ENCODE data around the gene VSIR. TPM values are rescaled to one million over a fixed set of nuclear protein-coding genes. Genes with fewer than 3 reads are reported as not detected.

Gene VSIR
- total RNA-seq, 1 donor from 2014 or later, result not detected

- Mint-ChIP-seq H3K4me3 (no peak overlapping the region), H3K4me1 (peaks cover 23% of the 10 kb centered on the region), H3K27me3 (ENCODE audit: low read depth) (no peaks in the 10 kb centered on the region), H3K27ac (ENCODE audit: unreplicated experiment) (no peak overlapping the region), H3K9me3 (no peaks in the 10 kb centered on the region), H3K36me3 (ENCODE audit: low read depth) (no peaks in the 10 kb centered on the region)
- TF ChIP-seq CTCF (conservative IDR thresholded peaks at IDR 0.05), result no peak
- no peak for DNase-seq (ENCODE audit: low read depth, low spot score)
Observed at GRCh38 chr10:71747039-71747531, 26.2 kb downstream of the VSIR start.

DNA sequence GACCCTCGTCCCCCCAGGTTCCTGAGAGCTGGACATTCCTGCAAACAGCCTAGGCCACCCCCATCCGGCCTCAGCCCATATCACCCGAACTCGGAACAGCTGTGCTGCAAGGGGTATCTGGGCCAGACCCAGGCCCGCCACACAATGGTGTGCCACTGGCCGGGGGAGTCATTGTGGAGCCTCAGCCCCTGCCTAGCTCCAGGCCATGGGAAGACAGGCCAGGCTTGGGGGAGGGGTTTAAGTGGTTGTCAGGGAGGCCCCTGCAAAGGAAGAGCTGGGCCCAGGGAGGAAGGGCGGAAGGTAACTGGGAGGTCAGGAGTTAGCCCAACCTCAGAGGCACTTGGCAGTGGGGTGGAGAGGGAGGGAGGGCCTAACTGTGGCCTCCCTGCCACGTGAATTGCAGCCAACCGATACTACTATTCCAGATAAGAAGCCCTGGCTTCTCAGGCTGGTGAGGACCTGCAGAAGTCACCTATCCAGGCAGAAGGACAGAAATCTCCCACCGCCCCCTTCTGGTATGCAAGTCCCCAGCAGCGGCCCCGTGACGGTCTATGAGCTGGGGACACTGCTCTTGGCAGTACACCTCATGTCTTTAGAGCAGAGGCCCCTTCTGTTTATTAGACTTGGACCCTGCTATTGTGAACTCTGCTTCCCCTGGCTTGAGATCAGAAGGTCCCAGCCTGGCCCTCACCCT is 26.8 kb downstream of the VSIR start:
- DNase-seq (ENCODE audit: low read depth, low spot score), result no peak
- H3K4me3 Mint-ChIP-seq, result no peak overlapping the region
- no peak for TF ChIP-seq CTCF (conservative IDR thresholded peaks at IDR 0.05)

GRCh38 chr10:71745664-71746250 is 27.6 kb downstream of the VSIR start:
- Mint-ChIP-seq H3K4me1 (peaks cover 23% of the 10 kb centered on the region), H3K27me3 (ENCODE audit: low read depth) (no peaks in the 10 kb centered on the region), H3K36me3 (ENCODE audit: low read depth) (no peaks in the 10 kb centered on the region), H3K4me3 (no peak overlapping the region), H3K9me3 (no peaks in the 10 kb centered on the region), H3K27ac (ENCODE audit: unreplicated experiment) (no peak overlapping the region)
- DNase-seq (ENCODE audit: low read depth, low spot score), result no peak
- TF ChIP-seq CTCF (conservative IDR thresholded peaks at IDR 0.05), result no peak

More for the DNA sequence above, 26.8 kb downstream of the VSIR start:
- Mint-ChIP-seq H3K27me3 (ENCODE audit: low read depth) (no peaks in the 10 kb centered on the region), H3K36me3 (ENCODE audit: low read depth) (no peaks in the 10 kb centered on the region), H3K4me1 (peaks cover 23% of the 10 kb centered on the region), H3K9me3 (no peaks in the 10 kb centered on the region), H3K27ac (ENCODE audit: unreplicated experiment) (peak overlapping the region; percentile 81)

DNA sequence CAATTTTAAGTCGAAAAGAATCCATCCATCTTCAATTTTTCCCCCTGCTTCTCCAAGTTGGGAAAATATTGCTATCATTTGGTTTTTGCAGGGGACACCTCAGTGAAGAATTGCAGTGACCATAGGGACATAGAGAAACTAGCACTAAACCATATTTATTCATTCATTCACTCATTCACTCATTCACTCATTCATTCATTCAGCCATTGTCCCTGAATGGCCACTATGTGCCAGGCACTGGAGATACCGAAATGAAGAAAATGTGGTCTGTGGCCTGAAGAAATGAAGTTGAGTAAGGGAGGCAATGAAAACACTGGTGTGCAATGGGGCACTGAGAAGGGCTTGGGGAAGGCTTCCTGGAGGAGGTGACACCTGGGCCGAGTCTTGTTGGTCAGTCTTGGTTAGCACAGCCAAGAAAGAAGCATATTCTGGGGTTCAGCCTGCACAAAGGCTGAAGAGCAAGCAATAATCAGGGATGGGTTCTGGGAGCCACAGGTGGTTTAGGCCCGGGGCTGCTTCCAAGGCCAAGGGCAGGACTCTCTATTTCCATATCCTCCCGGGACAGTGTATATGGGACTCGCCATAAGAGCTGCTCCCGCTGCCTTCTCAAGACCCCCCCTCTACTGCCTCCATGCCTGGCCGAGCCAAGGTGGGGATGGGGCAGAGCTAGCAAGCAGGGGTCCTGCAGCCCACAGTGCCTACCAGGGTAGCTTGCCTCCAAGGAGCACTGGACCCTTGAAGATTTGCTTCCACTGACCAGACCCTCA is 28.2 kb downstream of the VSIR start:
- TF ChIP-seq CTCF (conservative IDR thresholded peaks at IDR 0.05), result no peak
- no peak overlapping the region for H3K27ac Mint-ChIP-seq (ENCODE audit: unreplicated experiment)
- no peaks in the 10 kb centered on the region for H3K9me3 Mint-ChIP-seq
- DNase-seq (ENCODE audit: low read depth, low spot score), result no peak
- peaks cover 23% of the 10 kb centered on the region for H3K4me1 Mint-ChIP-seq
- H3K27me3 Mint-ChIP-seq (ENCODE audit: low read depth), result no peaks in the 10 kb centered on the region
- H3K4me3 Mint-ChIP-seq, result no peak overlapping the region
- H3K36me3 Mint-ChIP-seq (ENCODE audit: low read depth), result no peaks in the 10 kb centered on the region

DNA sequence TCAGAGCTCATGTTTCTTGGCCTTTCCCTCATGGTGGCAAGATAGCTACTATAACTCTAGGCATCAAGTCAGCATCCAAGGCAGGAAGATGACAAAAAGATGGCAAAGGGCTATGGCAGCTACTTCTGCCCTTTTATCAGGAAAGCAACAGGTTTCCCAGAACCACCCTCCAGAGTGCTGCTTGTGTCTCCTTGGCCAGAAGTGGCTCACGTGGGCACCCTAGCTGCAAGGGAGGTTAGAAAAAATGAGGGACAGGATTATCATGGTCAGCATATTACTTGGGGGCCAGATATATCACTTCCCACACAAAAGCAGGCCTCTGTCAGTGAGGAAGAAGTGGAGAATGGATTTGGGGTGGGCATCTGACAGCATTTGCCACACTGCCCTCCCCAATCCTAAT is 29.5 kb downstream of the VSIR start:
- Mint-ChIP-seq H3K4me1 (peaks cover 18% of the 10 kb centered on the region), H3K27ac (ENCODE audit: unreplicated experiment) (no peak overlapping the region), H3K9me3 (no peaks in the 10 kb centered on the region), H3K4me3 (no peak overlapping the region), H3K27me3 (ENCODE audit: low read depth) (no peaks in the 10 kb centered on the region), H3K36me3 (ENCODE audit: low read depth) (no peaks in the 10 kb centered on the region)
- no peak for TF ChIP-seq CTCF (conservative IDR thresholded peaks at IDR 0.05)
- no peak for DNase-seq (ENCODE audit: low read depth, low spot score)

Measured in neural crest cell (in vitro differentiated cells).